Left lung (tissue), 10 donors: ENCODE measurements around the gene ANO1. TPM values are rescaled to one million over a fixed set of nuclear protein-coding genes. Genes with fewer than 3 reads are reported as not detected.

Experiments used
- ATAC-seq: fragments of 200-7000 bp; cut with Tn5 transposase; one replicate; pipeline ENCODE4 v1.9.1; 2020; ENCODE audit warnings: moderate library complexity
- DNase-seq, 4 donors: peaks; one replicate each; pipeline ENCODE4 v3.0.0-alpha.2; 2013 to 2020
- H3K27ac ChIP-seq, 2 donors: fragments of 200-600 bp; sonication (generic) in 1 of 2; one replicate each; pipeline versions ENCODE4 v1.5.0 to v1.8.0; 2020 to 2021
- H3K27me3 ChIP-seq, 2 donors: fragments of 200-600 bp; sonication (generic) in 1 of 2; one replicate each; pipeline versions ENCODE4 v1.5.0 to v1.8.0; 2020 to 2021
- H3K36me3 ChIP-seq, 2 donors: fragments of 200-600 bp; sonication (generic) in 1 of 2; one replicate each; pipeline versions ENCODE4 v1.5.0 to v1.8.0; 2020 to 2021
- H3K4me1 ChIP-seq, 2 donors: fragments of 200-600 bp; one replicate each; pipeline ENCODE4 v1.8.0; 2021
- H3K4me3 ChIP-seq, 2 donors: fragments of 200-600 bp; sonication (generic) in 1 of 2; one replicate each; pipeline versions ENCODE4 v1.5.0 to v1.8.0; 2020 to 2021; ENCODE audit warnings: mild to moderate bottlenecking in 1 of 2
- H3K9me3 ChIP-seq, 2 donors: fragments of 200-600 bp; sonication (generic) in 1 of 2; one replicate each; pipeline versions ENCODE4 v1.5.0 to v1.8.0; 2020 to 2021
- CTCF ChIP-seq, 2 donors: fragments of 200-600 bp; sonication (generic) in 1 of 2; IDR thresholded peaks; one replicate each; pipeline versions ENCODE4 v1.5.0 to v1.8.0; 2021; ENCODE audit warnings: antibody characterized with exemption in 2 of 2
- intact Hi-C, 2 donors: fragments of 100-400 bp; cut with DNase I; formaldehyde crosslinking; loops; one replicate each; pipeline versions ENCODE4 v1.11.2 to v1.14.2; 2022
- polyA plus RNA-seq, 6 donors: library from polyadenylated mRNA; unstranded; fragments of 120-200 nt; gene quantifications; one replicate each; pipeline ENCODE4 v1.2.1, GENCODE V29; 2013; ENCODE audit not compliant: insufficient read length in 6 of 6
- total RNA-seq, 2 donors: library from RNA; stranded (reverse); fragmentation: NEBNext Ultra II Directional; extraction: Animal tissue kit (Norgen Biotek cat#: 25700); gene quantifications; one replicate each; pipeline ENCODE4 v1.2.1, GENCODE V29; 2021
- donor health status: DM: no; HTN: yes; CAD: no.
- donor health status: DM: no; HTN: no; CAD: no.

ANO1 gene
- total and polyA plus RNA-seq, 8 donors: 4.9 to 13.2 (median 7.0) TPM

GRCh38 chr11:70099578-70100279 lies 21.6 kb downstream of the ANO1 start:
- peak in 1 of 4 donors; percentile 72 for DNase-seq
- no peak overlapping the region for H3K27ac ChIP-seq
- no peak for ATAC-seq
- H3K4me3 ChIP-seq: no peak overlapping the region
- H3K36me3 ChIP-seq: no peaks in the 10 kb centered on the region
- TF ChIP-seq CTCF (IDR thresholded peaks at IDR 0.05): no peak
- no peaks in the 10 kb centered on the region for H3K9me3 ChIP-seq
- peaks cover 0 to 10% of the 10 kb centered on the region in 2 donors for H3K27me3 ChIP-seq
- H3K4me1 ChIP-seq: no peaks in the 10 kb centered on the region
- intact Hi-C loops: no loop called here

- H3K9me3 ChIP-seq: no peaks in the 10 kb centered on the region
- no peak for ATAC-seq
- DNase-seq: peak in 1 of 4 donors; percentile 27
- H3K36me3 ChIP-seq: no peaks in the 10 kb centered on the region
- TF ChIP-seq CTCF (IDR thresholded peaks at IDR 0.05): no peak
- no peaks in the 10 kb centered on the region for H3K4me1 ChIP-seq
- H3K4me3 ChIP-seq: no peak overlapping the region
- intact Hi-C loops: no loop called here
- peaks cover 0 to 10% of the 10 kb centered on the region in 2 donors for H3K27me3 ChIP-seq
- H3K27ac ChIP-seq: no peak overlapping the region
Measured at GRCh38 chr11:70100280-70100603, 22.1 kb downstream of the ANO1 start.

- no peak for TF ChIP-seq CTCF (IDR thresholded peaks at IDR 0.05)
- intact Hi-C loops: no loop called here
- no peaks in the 10 kb centered on the region for H3K4me1 ChIP-seq
- no peak overlapping the region for H3K27ac ChIP-seq
- ATAC-seq (no peak), DNase-seq (peak in 1 of 4 donors; percentile 61)
- H3K4me3 ChIP-seq: no peak overlapping the region
- H3K36me3 ChIP-seq: no peaks in the 10 kb centered on the region
- no peaks in the 10 kb centered on the region for H3K9me3 ChIP-seq
- H3K27me3 ChIP-seq: peaks cover 0 to 14% of the 10 kb centered on the region in 2 donors
Measured at GRCh38 chr11:70100791-70101190, 22.7 kb downstream of the ANO1 start.

GRCh38 chr11:70103256-70103975 lies 25.3 kb downstream of the ANO1 start:
- DNase-seq (peak in 1 of 4 donors; percentile 41), ATAC-seq (no peak)
- no peak for TF ChIP-seq CTCF (IDR thresholded peaks at IDR 0.05)
- H3K4me3 ChIP-seq: no peak overlapping the region
- H3K27ac ChIP-seq: no peak overlapping the region
- H3K9me3 ChIP-seq: no peaks in the 10 kb centered on the region
- intact Hi-C loops: no loop called here
- no peaks in the 10 kb centered on the region for H3K36me3 ChIP-seq
- H3K4me1 ChIP-seq: no peaks in the 10 kb centered on the region
- peaks cover 0 to 16% of the 10 kb centered on the region in 2 donors for H3K27me3 ChIP-seq

- TF ChIP-seq CTCF (IDR thresholded peaks at IDR 0.05): no peak
- Histone ChIP-seq H3K27ac (no peak overlapping the region), H3K9me3 (no peaks in the 10 kb centered on the region), H3K27me3 (peaks cover 0 to 16% of the 10 kb centered on the region in 2 donors), H3K36me3 (no peaks in the 10 kb centered on the region), H3K4me1 (no peaks in the 10 kb centered on the region), H3K4me3 (no peak overlapping the region)
- no peak for ATAC-seq
- DNase-seq: peak in 1 of 4 donors; percentile 63
- intact Hi-C loops: no loop called here
Measured at GRCh38 chr11:70104419-70104818, 26.3 kb downstream of the ANO1 start.
